Fibroblast of upper back skin (primary cell): ENCODE measurements around the gene ADAMTS8.

ENCODE experiments used
- DNase-seq: peaks from one replicate; pipeline ENCODE4 v3.0.0-alpha.2; 2013

The ADAMTS8 gene

DNA sequence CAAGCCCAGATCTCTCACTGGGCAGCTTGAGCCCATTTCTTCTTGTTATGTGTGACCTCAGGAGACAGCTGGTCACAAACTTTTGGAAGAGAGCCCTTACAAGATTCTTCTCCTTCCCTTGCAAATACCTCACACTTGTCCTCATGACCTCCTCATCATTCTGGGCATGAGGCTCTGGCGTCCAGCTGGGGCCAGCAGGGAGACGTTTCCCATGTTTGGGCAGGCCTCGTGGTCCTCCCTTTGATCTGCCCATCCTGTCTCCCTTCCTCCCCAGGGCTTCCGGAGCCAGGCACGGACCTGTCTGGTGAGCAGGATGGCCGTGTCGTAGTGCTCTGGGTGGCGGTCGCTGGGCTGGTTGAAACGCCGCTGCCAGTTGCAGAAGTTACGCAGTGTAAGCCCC, 9.7 kb downstream of the ADAMTS8 start:
- DNase-seq, result no peak

- no peak for DNase-seq
Observed at GRCh38 chr11:130418210-130418609, 10.2 kb downstream of the ADAMTS8 start.

DNA sequence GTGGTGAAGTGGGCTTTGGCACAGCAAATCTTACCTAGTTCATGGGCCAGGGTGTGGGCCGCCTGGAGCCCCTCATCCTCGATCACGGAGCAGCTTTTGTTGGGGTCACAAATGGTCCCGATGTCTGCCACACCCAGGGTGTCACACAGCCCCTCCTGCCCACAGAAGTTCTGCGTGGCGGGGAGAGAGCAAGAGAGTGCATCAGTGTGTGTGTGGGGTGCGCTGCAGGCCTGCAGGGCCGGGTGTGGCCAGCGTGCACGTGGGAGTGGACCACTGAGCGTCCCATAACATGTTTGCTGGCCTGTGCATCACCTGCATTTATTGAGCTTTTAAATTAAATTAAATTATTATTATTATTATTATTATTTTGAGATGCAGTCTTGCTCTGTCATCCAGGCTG, 11.5 kb downstream of the ADAMTS8 start:
- DNase-seq, result no peak

- DNase-seq, result no peak
Observed at GRCh38 chr11:130416530-130416882, 11.9 kb downstream of the ADAMTS8 start.

GRCh38 chr11:130415731-130416529, 12.5 kb downstream of the ADAMTS8 start:
- no peak for DNase-seq

- no peak for DNase-seq
Observed at GRCh38 chr11:130414107-130415080, 14.0 kb downstream of the ADAMTS8 start.

- peak; percentile 81 for DNase-seq
Observed at GRCh38 chr11:130413405-130414106, 14.9 kb downstream of the ADAMTS8 start.

DNA sequence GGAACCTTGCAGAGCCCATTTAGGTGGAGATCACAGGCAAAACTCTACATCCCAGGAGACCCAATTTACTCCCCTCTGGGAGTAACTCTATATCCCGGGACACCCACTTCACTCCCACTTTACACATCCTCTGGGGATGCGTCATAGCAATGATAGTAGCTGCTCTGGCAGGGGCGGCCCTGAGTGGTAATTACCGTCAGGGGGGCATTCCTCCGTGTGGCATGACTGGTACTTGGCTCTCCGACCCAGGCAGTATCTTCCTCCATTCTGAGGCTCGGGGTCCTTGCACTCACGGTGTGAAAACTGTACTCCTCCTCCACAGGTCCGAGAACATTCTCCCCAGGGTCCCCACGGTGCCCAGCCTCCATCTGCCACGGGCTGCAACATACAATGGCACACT, 17.2 kb downstream of the ADAMTS8 start:
- DNase-seq, result no peak

DNA sequence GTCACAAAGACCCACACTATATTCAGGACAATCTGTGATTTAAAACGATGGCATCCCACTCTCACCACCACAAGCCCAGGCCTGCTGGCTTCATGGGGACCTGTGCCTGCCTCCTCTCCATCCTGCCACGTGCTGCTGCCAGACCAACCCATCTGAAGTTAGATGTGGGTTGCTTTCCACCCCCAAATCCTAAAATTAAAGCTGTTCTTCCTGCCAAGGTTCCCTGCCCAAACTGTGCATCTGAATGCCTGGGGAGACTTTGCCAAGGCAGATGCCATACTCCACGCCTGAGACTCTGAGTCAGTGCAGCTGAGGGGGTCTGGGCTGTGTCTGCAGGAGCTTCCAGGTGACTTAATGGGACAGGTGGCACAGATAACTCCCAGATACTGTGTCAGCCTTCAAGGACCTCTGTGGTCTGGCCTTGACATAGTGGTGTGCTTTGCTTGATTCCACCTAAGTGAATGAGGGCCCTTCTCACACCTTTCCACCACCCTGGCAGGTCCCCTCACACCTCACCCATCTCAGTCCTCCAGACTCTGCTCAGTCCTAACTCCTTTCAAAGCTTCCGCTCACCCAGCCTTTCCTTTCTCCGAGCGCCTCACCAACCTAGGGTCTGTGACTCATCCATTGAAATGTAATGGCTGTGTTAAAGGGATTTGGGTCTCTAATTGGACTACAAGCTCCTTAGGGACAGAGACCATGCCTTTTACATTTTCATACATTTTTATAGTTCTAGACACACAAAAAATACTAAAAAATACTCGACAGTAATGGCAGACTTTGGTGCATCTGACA, 18.6 kb downstream of the ADAMTS8 start:
- DNase-seq, result no peak

DNA sequence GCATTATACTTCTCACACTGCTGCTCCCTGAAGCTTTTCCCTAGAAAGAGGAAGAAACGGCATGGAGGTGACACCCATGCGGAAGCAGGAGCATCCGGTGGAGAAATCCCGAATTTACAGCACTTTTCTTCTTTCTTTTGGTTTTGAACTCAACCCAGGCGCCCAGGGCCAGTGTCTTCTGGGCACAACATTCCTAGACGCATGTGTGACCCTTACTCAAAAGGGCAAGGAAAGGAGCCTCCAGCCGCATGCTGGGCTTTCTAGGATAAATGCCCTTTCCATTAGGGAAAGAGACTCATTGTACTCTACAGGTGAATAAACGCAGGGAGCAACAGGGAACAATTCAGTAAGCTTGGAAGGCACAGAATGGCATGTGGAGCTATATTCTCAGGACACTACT, 19.5 kb downstream of the ADAMTS8 start:
- no peak for DNase-seq

- DNase-seq, result no peak
Observed at GRCh38 chr11:130408401-130408890, 20.0 kb downstream of the ADAMTS8 start.

DNA sequence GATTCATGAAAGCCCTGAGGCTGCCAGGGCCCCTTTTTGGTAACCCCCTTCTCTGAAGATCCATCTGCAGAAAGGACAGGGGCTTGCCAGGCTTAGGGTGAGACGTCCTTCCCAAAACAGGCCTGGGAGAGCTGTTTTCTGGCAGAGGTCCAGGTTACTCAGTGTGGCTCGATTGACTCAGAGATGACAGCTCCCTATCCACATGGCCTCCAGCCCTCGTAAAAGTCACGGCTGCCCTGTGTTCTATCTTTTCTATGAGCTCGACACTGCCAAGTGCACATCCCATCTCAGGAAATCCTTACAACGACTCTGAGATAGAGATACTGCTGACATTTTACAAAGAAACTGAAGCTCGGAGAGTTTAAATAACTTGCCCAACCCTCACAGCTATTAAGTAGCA, 20.4 kb downstream of the ADAMTS8 start:
- DNase-seq, result peak; percentile 72

DNA sequence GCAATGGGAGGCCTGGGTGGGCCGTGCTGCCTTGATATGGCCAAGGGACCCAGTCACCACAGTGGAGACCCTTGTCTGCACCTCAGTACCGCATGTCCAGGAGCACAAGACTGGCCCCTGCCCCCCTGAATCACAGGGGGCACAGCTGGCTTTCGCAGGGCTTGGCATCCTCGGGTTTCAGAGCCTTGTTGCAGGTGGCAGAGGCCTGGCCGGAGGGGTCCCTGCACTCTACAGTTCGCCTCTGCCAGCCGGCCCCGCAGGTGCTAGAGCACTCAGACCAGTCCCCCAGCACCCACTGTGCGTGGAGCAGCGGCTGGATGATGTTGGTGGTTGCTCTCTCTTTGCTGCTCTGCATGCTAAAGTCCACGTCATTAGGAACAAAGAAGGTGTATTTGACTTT, 23.0 kb downstream of the ADAMTS8 start:
- DNase-seq, result no peak

DNA sequence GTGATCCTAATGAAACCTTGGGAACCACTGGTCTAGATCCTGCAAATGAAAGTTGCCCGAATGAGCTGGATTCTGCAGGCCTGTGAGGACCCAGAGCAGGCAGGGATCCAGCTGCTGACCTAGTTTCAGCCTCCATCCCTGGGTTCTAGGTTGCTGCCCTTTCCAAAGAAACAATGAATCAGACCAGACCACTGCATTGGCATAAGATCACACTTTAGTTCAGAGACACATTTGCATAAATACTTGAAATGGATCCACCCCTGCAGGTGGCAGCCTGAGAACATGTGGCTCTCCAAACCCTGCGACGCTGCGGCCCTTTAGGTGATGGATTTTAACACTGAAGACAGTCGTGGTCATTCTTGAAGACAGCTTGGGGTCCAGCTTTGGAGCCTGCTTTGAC, 23.7 kb downstream of the ADAMTS8 start:
- no peak for DNase-seq

- no peak for DNase-seq
Observed at GRCh38 chr11:130403967-130404366, 24.4 kb downstream of the ADAMTS8 start.

DNA sequence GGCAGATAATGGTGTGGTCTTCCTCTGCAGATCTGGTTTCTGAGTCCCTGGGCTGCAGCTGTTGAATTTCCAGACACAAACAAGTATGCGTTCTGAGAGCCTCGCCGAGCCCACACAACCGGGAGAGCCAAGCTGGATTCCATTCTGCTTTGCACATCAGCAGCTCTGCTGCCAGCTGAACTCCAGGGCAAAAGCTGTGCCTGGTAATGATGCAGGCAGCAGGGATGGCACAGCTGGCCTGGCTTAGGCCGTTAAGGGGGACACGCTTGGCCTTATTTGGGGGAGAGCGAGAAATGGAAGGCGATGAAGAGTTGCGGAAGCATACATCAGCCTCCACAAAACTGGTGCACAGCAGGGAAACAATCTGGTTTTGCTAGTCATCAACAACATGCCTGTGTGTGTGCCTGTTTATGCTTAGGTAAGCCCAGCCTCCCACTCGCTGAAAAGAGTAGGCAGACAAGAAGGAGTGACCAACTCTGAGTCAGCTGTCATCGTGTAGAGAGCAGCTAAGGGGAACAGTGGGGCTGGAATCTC, 25.1 kb downstream of the ADAMTS8 start:
- DNase-seq, result peak; percentile 82

DNA sequence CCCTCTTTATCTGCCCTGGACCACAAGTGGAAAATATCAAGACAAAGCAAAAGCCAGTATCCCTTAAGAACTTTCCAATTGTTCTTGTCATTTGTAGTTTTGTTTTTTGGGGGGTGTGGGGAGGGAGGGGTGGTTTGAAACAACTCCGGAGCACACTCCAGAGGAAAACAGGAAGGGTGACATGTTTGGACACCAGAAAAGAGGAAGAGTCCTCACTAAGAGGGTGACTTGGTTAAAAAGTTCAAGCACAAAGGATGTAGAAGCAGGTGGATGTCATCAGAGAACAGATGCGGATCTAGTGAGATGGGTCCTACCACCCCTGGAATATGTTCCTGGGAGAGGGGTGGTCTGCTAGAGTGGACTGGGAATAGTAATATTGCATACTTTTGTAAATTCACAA, 25.8 kb downstream of the ADAMTS8 start:
- DNase-seq, result no peak

GRCh38 chr11:130400781-130401483, 27.5 kb downstream of the ADAMTS8 start:
- DNase-seq, result peak; percentile 88

DNA sequence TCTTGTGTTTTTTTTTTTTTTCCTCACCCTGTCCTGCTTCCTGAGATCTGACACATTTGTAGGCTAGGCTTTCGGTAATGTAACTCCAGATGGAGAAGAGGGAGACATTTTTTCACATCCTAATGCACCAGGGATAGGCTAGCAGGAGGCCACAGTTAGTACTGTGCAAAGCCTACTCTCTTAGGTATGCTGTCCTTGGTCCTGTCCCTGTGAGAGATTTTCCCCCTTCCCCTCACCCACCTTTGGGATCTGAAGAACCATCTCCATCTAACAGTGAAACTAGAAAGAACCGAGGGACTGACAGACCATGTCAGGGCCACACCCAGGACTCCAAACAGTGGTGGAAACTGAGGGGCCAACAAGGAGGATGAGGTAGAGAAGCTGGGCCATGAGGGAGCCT, 29.2 kb downstream of the ADAMTS8 start:
- no peak for DNase-seq

DNA sequence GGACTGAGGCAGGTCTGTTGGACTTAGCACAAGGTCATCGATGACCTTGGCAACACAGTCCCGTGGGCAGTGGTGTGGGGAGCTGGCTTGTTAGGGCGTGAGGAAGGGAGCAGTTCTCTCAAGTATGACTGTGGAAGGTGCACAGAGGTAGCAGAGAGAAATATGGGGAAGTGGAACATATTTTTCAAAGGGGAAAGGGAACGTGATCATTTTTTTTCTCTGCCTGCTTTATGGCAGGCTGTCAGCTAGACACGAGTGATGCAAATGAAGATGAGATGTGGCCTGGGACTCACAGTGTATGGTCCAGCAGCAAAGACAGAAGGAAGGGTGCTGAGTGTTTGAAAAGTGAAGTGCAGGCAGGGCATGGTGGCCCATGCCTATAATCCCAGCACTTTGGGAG, 30.6 kb downstream of the ADAMTS8 start:
- DNase-seq, result no peak

DNA sequence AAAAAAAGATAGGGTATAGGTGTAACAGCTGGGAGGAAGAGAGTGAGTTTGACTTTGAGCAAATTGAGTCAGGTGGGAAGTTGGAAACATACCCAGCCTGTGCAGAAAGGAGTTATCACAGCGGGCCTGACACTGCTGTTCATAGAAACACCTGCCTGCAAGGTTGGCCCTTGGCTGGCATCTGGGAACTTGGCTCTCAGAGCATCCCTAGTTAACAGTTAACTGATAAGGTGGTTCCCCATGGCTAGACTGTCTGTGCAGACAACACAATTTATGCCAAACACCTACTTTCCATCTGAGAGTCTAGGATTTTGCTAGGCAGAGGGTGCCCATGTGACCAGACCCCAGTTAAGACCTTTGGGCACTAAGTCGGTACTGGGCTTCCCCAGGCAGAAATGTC, 31.4 kb downstream of the ADAMTS8 start:
- DNase-seq, result no peak
